Measurements from ENCODE around the gene RAPGEF4.

RAPGEF4 gene

DNA sequence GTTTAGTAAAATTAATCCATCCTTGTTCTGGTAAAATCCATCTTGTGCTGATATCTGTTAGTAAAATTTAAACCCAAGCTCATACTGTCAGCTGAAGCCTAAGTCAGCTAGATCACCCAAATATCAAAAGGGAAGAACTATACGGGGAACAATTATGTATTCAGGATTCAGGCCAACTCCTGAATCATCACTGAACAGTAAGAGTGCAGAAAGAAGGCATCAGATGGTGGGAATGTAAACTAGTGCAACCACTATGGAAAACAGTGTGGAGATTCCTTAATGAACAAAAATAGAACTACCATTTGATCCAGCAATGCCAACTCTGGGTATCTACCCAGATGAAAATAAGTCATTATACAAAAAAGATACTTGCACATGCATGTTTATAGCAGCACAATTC lies 81.8 kb downstream of the RAPGEF4 start:
- no peak overlapping the region for H3K4me3 ChIP-seq (ENCODE audit: low read depth, low read length)
- DNase-seq (ENCODE audit: low read depth): no peak

DNA sequence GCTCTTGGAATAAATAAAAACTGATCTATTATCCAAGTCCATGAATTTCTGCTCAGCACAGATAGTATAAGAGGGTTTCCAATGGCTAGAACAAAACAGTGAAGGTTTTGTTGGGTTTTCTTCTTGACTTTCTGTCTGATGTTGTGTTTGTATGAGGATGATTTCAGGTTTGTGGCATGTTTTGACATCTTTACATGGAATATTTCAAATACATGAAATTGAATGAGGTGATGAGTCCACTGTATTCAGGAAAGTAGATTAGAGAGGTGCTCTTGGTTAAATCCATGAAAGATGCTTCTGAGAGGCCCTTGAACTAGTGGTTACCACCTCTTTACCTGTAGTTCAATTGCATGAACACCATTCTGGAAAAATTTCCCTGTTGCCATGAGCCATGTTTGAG lies 84.3 kb downstream of the RAPGEF4 start:
- H3K4me3 ChIP-seq (ENCODE audit: low read depth, low read length): no peak overlapping the region
- DNase-seq (ENCODE audit: low read depth): no peak

GRCh38 chr2:172821370-172822338 lies 86.0 kb downstream of the RAPGEF4 start:
- no peak for DNase-seq (ENCODE audit: low read depth)

DNA sequence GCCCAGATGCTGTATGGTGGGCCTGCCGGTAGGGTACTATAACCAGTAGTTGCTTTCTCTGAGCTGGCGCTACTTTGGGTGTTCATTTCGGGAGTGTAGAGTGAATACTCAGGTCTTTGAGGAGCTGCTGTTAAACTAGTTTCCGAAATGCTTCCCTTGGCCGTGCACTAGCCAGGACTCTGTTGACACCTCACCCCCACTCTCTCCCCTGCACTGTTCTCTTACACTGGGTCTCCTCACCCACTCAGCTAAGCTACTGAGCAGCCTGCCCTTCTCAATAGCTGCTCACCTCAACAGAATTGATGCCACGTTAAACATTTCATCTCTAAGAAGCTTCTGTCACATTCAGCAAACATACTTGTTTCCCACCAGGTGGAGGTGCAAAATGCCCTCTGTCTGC lies 86.9 kb downstream of the RAPGEF4 start:
- no peak overlapping the region for H3K4me3 ChIP-seq (ENCODE audit: low read depth, low read length)
- DNase-seq (ENCODE audit: low read depth): no peak

More at GRCh38 chr2:172821370-172822338, 86.0 kb downstream of the RAPGEF4 start:
- H3K4me3 ChIP-seq (ENCODE audit: low read depth, low read length): no peak overlapping the region

DNA sequence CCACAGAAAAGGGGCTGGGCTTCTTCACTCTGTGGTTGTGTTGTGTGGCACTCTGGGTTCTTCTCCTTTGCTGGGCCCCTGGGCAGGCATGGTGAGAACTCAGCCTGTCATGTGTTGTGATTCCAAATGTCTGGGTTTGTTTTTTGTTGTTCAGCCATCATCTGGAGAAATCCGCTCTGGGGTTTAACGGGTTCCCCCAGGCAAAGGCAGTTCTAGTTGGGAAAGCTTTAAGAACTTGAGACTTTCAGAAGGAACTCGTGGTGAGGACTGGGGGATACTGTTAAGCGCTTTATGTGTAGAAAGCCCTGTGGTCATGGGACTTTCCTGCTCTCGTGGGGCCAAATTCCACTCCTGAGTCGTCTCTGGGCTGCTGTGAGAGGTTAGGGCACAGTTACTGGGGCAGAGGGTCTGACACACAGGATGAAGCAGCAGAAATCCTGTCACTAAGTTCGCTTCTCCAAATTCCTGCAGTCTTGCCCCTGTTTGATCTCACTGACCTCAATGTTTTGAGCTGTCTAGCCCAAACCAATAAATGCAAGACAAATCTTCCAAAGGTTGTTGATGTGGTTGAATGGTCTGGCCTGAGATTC lies 87.7 kb downstream of the RAPGEF4 start:
- DNase-seq (ENCODE audit: low read depth): no peak
- no peak overlapping the region for H3K4me3 ChIP-seq (ENCODE audit: low read depth, low read length)

DNA sequence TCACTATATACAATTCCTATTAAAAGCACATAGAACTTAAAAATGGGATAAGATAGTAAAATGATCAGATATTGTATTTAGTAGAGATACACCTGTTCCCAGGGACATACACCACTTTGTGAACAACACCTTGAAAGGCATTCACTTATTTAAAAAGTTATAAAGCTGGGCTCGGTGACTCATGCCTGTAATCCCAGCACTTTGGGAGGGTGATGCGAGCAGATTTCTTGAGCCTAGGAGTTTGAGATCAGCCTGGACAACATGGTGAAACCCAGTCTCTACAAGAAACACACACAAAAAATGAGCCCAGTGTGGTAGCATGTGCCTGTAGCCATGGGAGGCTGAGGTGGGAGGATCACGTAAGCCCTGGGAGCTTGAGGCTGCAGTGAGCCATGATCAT lies 90.9 kb downstream of the RAPGEF4 start:
- H3K4me3 ChIP-seq (ENCODE audit: low read depth, low read length): no peak overlapping the region
- DNase-seq (ENCODE audit: low read depth): no peak

DNA sequence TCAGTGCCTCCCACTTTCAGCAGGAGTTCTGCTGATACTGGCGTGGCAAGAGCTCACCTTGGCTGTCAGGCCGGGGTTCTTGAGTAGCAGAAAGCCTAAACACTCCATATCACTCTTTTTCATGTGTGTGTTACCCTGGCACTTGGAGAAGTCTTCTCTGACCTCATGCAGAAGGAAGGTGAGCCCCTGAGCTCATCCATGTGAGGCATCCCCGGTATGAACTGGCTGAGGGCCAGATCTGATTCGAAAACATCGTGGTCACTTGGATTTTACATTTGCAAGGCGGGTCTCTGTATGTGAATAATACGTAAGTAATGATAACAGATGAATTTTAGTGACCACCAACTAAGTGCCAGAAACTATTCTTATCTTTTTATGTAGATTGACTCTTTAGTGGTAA lies 93.6 kb downstream of the RAPGEF4 start:
- DNase-seq (ENCODE audit: low read depth): no peak
- no peak overlapping the region for H3K4me3 ChIP-seq (ENCODE audit: low read depth, low read length)

DNA sequence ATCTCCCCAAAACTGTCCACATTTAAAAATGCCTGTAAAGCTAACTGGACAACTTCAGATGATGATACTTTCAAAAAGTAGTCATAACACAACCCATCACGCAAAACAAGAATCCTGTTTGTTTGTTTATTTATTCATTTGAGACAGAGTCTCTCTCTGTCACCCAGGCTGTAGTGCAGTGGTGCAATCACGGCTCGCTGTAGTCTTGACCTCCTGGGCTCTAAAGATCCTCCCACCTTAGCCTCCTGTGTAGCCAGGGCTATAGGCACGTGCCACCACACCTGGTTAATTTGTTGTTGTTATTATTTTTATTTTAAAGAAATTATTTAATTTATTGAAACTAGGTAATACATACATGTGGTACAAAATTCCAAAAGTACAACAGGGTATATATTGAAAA lies 94.8 kb downstream of the RAPGEF4 start:
- H3K4me3 ChIP-seq (ENCODE audit: low read depth, low read length): no peak overlapping the region
- DNase-seq (ENCODE audit: low read depth): no peak

DNA sequence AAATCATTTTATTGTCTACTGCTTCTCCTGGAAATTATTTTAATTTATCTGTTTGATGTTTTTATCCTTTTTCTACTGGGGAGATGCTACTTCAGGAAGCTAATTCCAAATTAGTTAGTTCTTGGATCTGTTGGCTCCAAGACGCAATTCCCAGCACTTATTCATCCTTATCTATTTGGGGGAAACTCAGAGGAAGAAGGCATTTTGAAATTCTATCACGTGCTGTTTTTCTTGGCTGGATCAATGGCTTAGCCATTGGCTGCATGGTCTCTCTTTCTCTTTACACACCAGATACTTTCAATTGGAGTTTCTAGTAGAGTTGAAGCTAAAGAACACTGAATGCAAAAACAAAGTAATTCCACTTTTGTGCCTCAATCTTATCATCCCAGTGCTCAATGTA lies 98.3 kb downstream of the RAPGEF4 start:
- H3K4me3 ChIP-seq (ENCODE audit: low read depth, low read length): no peak overlapping the region
- DNase-seq (ENCODE audit: low read depth): no peak

DNA sequence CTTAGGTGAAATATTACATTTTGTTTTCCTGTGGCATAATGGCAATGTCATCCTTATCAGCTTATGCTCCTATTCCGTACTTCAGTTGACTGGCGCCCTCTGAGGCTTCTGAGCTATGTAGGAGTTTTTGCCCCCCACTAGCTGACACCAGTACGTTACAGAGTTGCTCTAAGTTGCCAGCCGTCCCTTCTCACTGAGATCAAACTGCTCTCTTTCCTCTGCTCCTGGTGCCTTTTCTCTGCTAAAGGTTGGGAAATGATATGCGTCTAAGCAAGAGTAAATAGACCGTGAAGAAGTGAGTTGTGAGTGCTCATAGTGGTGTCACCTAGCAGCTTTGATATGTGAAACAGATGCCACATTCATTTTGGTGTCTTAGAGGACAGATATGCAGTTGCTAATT lies 99.2 kb downstream of the RAPGEF4 start:
- no peak overlapping the region for H3K4me3 ChIP-seq (ENCODE audit: low read depth, low read length)
- no peak for DNase-seq (ENCODE audit: low read depth)

DNA sequence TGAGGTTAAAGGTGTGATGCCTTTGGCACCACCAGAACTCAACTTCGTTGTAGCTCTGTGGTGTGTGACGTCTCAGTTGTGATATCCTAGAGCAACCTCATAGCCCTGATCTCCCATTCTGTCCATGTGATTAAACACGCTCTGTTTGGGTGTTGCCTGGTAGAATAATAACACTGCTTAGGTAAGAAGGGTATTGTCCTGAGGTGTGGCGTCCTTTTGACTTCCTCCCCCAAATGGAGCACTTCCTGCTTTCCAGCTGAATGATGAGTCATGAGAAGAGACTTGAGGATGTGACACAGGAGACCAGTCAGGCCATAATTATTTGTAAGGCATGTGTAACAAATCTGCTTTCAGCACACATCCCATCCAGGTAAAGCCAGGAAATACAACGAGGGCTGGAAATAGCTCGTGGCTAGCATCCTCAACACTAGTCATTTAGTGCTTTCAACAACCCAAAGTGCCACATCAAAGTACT lies 100.7 kb downstream of the RAPGEF4 start:
- peak; percentile 22 for DNase-seq (ENCODE audit: low read depth)
- H3K4me3 ChIP-seq (ENCODE audit: low read depth, low read length): no peak overlapping the region

DNA sequence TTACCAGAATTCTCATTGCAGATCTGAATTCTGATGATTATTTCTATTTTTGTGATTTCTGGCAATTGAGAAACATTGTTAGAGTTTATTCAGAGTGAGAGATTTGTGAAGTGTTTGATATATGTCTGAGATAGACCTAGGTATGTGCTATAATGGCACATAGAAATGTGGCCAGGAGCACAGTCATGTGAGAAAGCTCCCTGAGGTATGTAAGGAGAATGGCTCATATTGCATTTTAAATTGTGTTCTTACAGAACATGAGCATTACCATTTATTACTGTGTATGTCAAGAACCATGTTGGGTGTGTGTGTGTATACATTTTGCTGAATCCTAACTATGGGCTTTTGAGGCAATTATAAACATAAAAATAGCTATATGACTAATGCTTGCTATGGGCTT lies 101.2 kb downstream of the RAPGEF4 start:
- DNase-seq (ENCODE audit: low read depth): no peak

DNA sequence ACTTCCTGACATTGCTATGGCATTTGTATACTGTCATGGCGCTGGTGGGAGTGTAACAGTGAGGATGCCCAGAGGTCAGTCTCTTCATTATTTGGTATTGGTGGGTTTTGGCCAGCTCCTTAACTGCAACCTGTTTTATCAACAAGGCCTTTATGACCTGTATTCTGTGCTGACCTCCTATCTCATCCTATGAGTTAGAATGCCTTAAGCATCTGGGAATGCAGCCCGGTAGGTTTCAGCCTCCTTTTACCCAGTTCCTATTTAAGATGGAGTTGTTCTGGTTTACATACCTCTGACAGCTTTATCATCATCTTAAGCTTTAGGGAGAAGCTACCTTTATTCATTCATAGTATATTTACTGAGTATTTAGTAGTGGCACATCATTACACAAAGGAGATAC lies 103.8 kb downstream of the RAPGEF4 start:
- H3K4me3 ChIP-seq (ENCODE audit: low read depth, low read length): no peak overlapping the region
- no peak for DNase-seq (ENCODE audit: low read depth)

More for the DNA sequence above, 101.2 kb downstream of the RAPGEF4 start:
- no peak overlapping the region for H3K4me3 ChIP-seq (ENCODE audit: low read depth, low read length)

GRCh38 chr2:172842511-172843265 lies 107.0 kb downstream of the RAPGEF4 start:
- no peak for DNase-seq (ENCODE audit: low read depth)
- no peak overlapping the region for H3K4me3 ChIP-seq (ENCODE audit: low read depth, low read length)

- H3K4me3 ChIP-seq (ENCODE audit: low read depth, low read length): no peak overlapping the region
- no peak for DNase-seq (ENCODE audit: low read depth)
Observed at GRCh38 chr2:172843266-172843582, 107.6 kb downstream of the RAPGEF4 start.

GRCh38 chr2:172843902-172844715 lies 108.5 kb downstream of the RAPGEF4 start:
- H3K4me3 ChIP-seq (ENCODE audit: low read depth, low read length): no peak overlapping the region
- DNase-seq (ENCODE audit: low read depth): no peak

DNA sequence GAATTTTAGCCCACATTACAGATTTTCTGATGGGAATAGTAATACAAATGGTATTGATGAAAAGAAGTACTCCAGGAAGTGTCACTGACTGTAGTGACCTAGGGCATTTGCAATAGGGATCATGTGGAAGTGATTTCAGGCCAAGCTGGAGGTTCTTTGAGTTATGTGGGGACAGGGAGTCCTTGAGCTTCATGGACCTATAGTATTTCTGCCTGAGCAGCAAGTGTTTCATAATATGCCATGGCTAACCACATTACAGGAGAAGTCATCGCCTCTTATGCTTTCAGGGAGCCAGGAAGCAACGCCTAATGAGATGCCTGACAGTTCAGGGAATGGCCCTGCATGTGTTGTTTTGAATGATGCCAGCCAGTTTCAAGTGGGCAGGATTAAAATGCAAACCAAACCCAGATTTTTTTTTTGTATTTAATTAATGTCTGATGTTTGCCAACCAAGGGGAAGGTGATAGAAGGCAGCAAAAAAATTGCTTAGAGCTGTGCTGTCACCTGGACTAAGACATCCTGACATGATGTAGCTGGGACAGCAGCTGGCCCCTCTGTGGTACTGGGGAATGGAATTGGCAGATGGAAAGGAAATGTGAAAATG lies 109.5 kb downstream of the RAPGEF4 start:
- no peak for DNase-seq (ENCODE audit: low read depth)
- no peak overlapping the region for H3K4me3 ChIP-seq (ENCODE audit: low read depth, low read length)

GRCh38 chr2:172846551-172846950 lies 110.9 kb downstream of the RAPGEF4 start:
- no peak overlapping the region for H3K4me3 ChIP-seq (ENCODE audit: low read depth, low read length)
- DNase-seq (ENCODE audit: low read depth): no peak

GRCh38 chr2:172847188-172847587 lies 111.5 kb downstream of the RAPGEF4 start:
- no peak overlapping the region for H3K4me3 ChIP-seq (ENCODE audit: low read depth, low read length)
- DNase-seq (ENCODE audit: low read depth): no peak

Measured in skeletal muscle cell (primary cell).